DOHH2 (cell line): ENCODE data around the gene MXRA7.

Experiments used
- H3F3A ChIP-seq: fragments of 200-600 bp; sonication (generic), shearing (Covaris generic); 2 replicates; pipeline ENCODE4 v1.6.0; 2016; ENCODE audit warnings: antibody characterized with exemption, mild to moderate bottlenecking; ENCODE audit not compliant: control insufficient read depth, insufficient read depth
- H3K27ac ChIP-seq: fragments of 200-600 bp; sonication (generic); 2 replicates; pipeline ENCODE4 v1.5.1; 2014; ENCODE audit warnings: low read depth, mild to moderate bottlenecking, low read length, moderate library complexity
- H3K27me3 ChIP-seq: fragments of 200-600 bp; sonication (generic); 2 replicates; pipeline ENCODE4 v1.6.1; 2014; ENCODE audit warnings: mild to moderate bottlenecking, low read length, mixed read lengths; ENCODE audit not compliant: control insufficient read depth
- H3K36me3 ChIP-seq: fragments of 200-600 bp; sonication (generic); 2 replicates; pipeline ENCODE4 v1.6.1; 2014; ENCODE audit warnings: mild to moderate bottlenecking, low read length, moderate library complexity, mixed read lengths; ENCODE audit not compliant: control insufficient read depth
- H3K4me1 ChIP-seq: fragments of 200-600 bp; sonication (generic); 2 replicates; pipeline ENCODE4 v1.6.1; 2014; ENCODE audit warnings: mild to moderate bottlenecking, low read length, mixed read lengths; ENCODE audit not compliant: control insufficient read depth
- H3K4me2 ChIP-seq: fragments of 200-600 bp; sonication (generic); 2 replicates; pipeline ENCODE4 v1.6.0; 2014; ENCODE audit warnings: mild to moderate bottlenecking, low read length, moderate library complexity
- H3K4me3 ChIP-seq: fragments of 200-600 bp; sonication (generic); 2 replicates; pipeline ENCODE4 v1.5.1; 2014; ENCODE audit warnings: mild to moderate bottlenecking, low read length, mixed read lengths
- H3K79me2 ChIP-seq: fragments of 200-600 bp; sonication (generic); 2 replicates; pipeline ENCODE4 v1.6.1; 2014; ENCODE audit warnings: mild to moderate bottlenecking, low read length, mixed read lengths; ENCODE audit not compliant: control insufficient read depth
- H3K9me2 ChIP-seq: fragments of 200-600 bp; sonication (generic); replicated peaks from 2 replicates; pipeline ENCODE4 v1.6.1; 2014; ENCODE audit warnings: mild to moderate bottlenecking, low read length, mixed read lengths; ENCODE audit not compliant: control insufficient read depth
- H3K9me3 ChIP-seq: fragments of 200-600 bp; sonication (generic); 2 replicates; pipeline ENCODE4 v1.6.1; 2014; ENCODE audit warnings: antibody characterized with exemption, low read length, mixed read lengths; ENCODE audit not compliant: control insufficient read depth, insufficient read depth
- H4K20me1 ChIP-seq: fragments of 200-600 bp; sonication (generic); 2 replicates; pipeline ENCODE4 v1.6.0; 2014; ENCODE audit warnings: low read depth, mild to moderate bottlenecking, antibody characterized with exemption, low read length, moderate library complexity; ENCODE audit not compliant: control insufficient read depth, insufficient read depth
- EZH2phosphoT487 ChIP-seq: fragments of 200-600 bp; sonication (generic); IDR thresholded peaks from 2 replicates; pipeline ENCODE4 v1.6.1; 2017; ENCODE audit warnings: borderline replicate concordance, mild to moderate bottlenecking, antibody characterized with exemption, low read length, moderate library complexity, mixed read lengths
- TF ChIP-seq, protein P1 (sequence below): fragments of 200-600 bp; sonication (generic); IDR thresholded peaks from one replicate; pipeline ENCODE4 v1.5.1; 2014; ENCODE audit warnings: antibody characterized with exemption, mild to moderate bottlenecking, low read depth, low read length; ENCODE audit not compliant: poor library complexity, severe bottlenecking

The MXRA7 gene

GRCh38 chr17:76687298-76688164 is 23.2 kb downstream of the MXRA7 start:
- no peak overlapping the region for H3K4me3 ChIP-seq
- H3K79me2 ChIP-seq, result no peaks in the 10 kb centered on the region
- no peaks in the 10 kb centered on the region for H3K9me2 ChIP-seq
- H4K20me1 ChIP-seq, result no peaks in the 10 kb centered on the region
- no peaks in the 10 kb centered on the region for H3K9me3 ChIP-seq
- H3K4me2 ChIP-seq, result no peak overlapping the region
- H3K4me1 ChIP-seq, result no peaks in the 10 kb centered on the region
- no peak for TF ChIP-seq EZH2phosphoT487
- TF ChIP-seq, protein P1, sequence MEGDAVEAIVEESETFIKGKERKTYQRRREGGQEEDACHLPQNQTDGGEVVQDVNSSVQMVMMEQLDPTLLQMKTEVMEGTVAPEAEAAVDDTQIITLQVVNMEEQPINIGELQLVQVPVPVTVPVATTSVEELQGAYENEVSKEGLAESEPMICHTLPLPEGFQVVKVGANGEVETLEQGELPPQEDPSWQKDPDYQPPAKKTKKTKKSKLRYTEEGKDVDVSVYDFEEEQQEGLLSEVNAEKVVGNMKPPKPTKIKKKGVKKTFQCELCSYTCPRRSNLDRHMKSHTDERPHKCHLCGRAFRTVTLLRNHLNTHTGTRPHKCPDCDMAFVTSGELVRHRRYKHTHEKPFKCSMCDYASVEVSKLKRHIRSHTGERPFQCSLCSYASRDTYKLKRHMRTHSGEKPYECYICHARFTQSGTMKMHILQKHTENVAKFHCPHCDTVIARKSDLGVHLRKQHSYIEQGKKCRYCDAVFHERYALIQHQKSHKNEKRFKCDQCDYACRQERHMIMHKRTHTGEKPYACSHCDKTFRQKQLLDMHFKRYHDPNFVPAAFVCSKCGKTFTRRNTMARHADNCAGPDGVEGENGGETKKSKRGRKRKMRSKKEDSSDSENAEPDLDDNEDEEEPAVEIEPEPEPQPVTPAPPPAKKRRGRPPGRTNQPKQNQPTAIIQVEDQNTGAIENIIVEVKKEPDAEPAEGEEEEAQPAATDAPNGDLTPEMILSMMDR, result no peak
- H3F3A ChIP-seq, result no peaks in the 10 kb centered on the region
- H3K27me3 ChIP-seq, result peaks cover 6% of the 10 kb centered on the region; the same call in 1 of the 2 replicates
- H3K36me3 ChIP-seq, result no peaks in the 10 kb centered on the region
- H3K27ac ChIP-seq, result no peak overlapping the region

- Histone ChIP-seq H3K9me2 (no peaks in the 10 kb centered on the region), H3F3A (no peaks in the 10 kb centered on the region), H3K79me2 (no peaks in the 10 kb centered on the region), H3K27ac (no peak overlapping the region), H4K20me1 (no peaks in the 10 kb centered on the region), H3K9me3 (no peaks in the 10 kb centered on the region), H3K4me2 (no peak overlapping the region), H3K27me3 (peaks cover 10% of the 10 kb centered on the region), H3K4me1 (no peaks in the 10 kb centered on the region), H3K36me3 (no peaks in the 10 kb centered on the region), H3K4me3 (no peak overlapping the region)
- TF ChIP-seq, protein P1, result no peak
- no peak for TF ChIP-seq EZH2phosphoT487
Observed at GRCh38 chr17:76686538-76687297, 24.0 kb downstream of the MXRA7 start.

DNA sequence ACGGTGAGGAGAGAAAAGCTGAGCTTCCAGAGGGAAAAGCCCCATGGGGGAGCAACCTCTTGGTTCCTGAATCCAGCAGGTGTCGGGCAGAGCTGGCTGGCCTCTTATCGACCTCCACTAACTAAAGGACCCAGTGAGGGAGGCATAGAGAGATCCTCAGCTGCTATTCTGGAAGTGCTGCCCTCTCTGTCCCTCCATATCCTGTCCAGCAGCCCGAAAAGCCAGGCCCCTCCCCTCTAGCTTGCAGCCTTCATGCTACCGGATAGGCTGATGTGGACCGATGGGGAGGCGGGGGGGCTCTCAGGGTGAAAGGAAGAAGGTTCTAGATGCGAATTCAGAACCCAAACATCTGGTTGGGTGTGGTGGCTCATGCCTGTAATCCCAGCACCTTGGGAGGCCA is 24.9 kb downstream of the MXRA7 start:
- no peak overlapping the region for H3K4me2 ChIP-seq
- H3K4me3 ChIP-seq, result no peak overlapping the region
- no peaks in the 10 kb centered on the region for H3K9me3 ChIP-seq
- H3K4me1 ChIP-seq, result no peaks in the 10 kb centered on the region
- H3F3A ChIP-seq, result no peaks in the 10 kb centered on the region
- no peaks in the 10 kb centered on the region for H3K9me2 ChIP-seq
- no peaks in the 10 kb centered on the region for H3K79me2 ChIP-seq
- peaks cover 14% of the 10 kb centered on the region for H3K27me3 ChIP-seq
- H4K20me1 ChIP-seq, result no peaks in the 10 kb centered on the region
- no peak overlapping the region for H3K27ac ChIP-seq
- TF ChIP-seq EZH2phosphoT487, result no peak
- TF ChIP-seq, protein P1, result no peak
- H3K36me3 ChIP-seq, result no peaks in the 10 kb centered on the region
